Measurements from ENCODE around the gene ROCK2. TPM values are rescaled to one million over a fixed set of nuclear protein-coding genes. Genes with fewer than 3 reads are reported as not detected.

The ROCK2 gene
- total and polyA plus RNA-seq, 9 of the 15 experiments (the other 6 are each of a cell fraction or from before 2014, with no cell fraction given), result 4.9 to 30.6 (median 14.3) TPM

DNA sequence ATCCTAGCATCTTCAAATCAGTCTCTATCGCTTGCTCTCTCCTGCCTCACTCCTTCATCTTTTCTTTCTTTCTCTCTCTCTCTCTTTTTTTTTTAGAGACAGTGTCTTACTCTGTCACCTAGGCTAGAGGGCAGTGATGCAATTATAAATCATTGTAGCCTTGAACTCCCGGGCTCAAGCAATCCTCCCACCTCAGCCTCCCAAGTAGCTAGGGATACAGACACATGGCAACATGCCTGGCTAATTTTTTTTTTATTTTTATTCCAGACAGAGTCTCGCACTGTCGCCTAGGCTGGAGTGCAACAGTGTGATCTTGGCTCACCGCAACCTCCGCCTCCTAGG is 199.7 kb downstream of the ROCK2 start:
- 21% methylated on average over 6 of the region's 6 CpGs for WGBS (ENCODE audit: insufficient coverage, low coverage, missing lambda C conversion rate)
- Histone ChIP-seq H3K79me2 (ENCODE audit: control insufficient read depth, insufficient read depth, low read length) (no peaks in the 10 kb centered on the region), H3K4me3 (no peak overlapping the region), H4K20me1 (replicated peaks; ENCODE audit: control insufficient read depth, insufficient read depth, low read length) (no peaks in the 10 kb centered on the region), H3K9me3 (replicated peaks; ENCODE audit: control insufficient read depth, insufficient read depth, low read depth, low read length) (0 out of 2 replicates have a peak, but pooled peaks cover 4% of the 10 kb centered on the region), H3K9me1 (ENCODE audit: control insufficient read depth, insufficient read depth, low read length) (no peaks in the 10 kb centered on the region), H3K4me1 (replicated peaks in 1 of 2; ENCODE audit: control insufficient read depth in 2 of 2, insufficient read depth in 2 of 2, low read length in 2 of 2) (no peaks in the 10 kb centered on the region), H3K27me3 (ENCODE audit: control insufficient read depth in 2 of 2, insufficient read depth in 2 of 2, low read length in 2 of 2) (peaks cover 8 to 54% of the 10 kb centered on the region in 2 experiments), H2AFZ (ENCODE audit: low read depth, low read length) (no peak overlapping the region), H3K9ac (ENCODE audit: insufficient read depth in 1 of 2, low read depth in 2 of 2, low read length in 2 of 2) (no peak overlapping the region), H3K4me2 (ENCODE audit: insufficient read depth, low read length) (no peak overlapping the region), H3K36me3 (ENCODE audit: control insufficient read depth, insufficient read depth, low read length) (no peaks in the 10 kb centered on the region), H3K27ac (ENCODE audit: extremely low read depth, low read depth, low read length) (no peak overlapping the region)
- in situ Hi-C loops (cut with MboI) (loop anchor here (25.0 kb wide), 1 partner anchor 268 kb away; no protein-coding TSS in a partner anchor), intact Hi-C loops (cut with micrococcal nuclease) (no loop called here)
- FAIRE-seq (no peak), ATAC-seq (peak; percentile 57), DNase-seq (ENCODE audit: extremely low read depth in 1 of 4, low spot score in 3 of 4) (no peak)
- ChIA-PET POLR2A (interaction anchor here (2.3 kb wide), 1 partner anchor 12 kb away, joined by 7 read pairs; a partner anchor contains a TSS), CTCF (ENCODE audit: low intra/inter-chr PET ratio) (interaction anchor here (0.6 kb wide), 2 partner anchors 150 to 610 kb away, joined by 3 to 4 read pairs; no protein-coding TSS in a partner anchor)
- no TSS peak for BruUV-seq (replicated peaks)
- TF ChIP-seq CEBPG (CRISPR knock-in tag; IDR thresholded peaks at IDR 0.05), result no peak
- TF ChIP-seq CEBPG (tag; conservative IDR thresholded peaks at IDR 0.05 in 1 of 2, IDR thresholded peaks at IDR 0.05 in 1 of 2), result peak in 1 of 2 experiments; percentile 49; a peak in 2 of 4 replicates
- TF ChIP-seq ZNF668 (CRISPR knock-in tag; IDR thresholded peaks at IDR 0.05), result no peak
- TF ChIP-seq, protein P1, sequence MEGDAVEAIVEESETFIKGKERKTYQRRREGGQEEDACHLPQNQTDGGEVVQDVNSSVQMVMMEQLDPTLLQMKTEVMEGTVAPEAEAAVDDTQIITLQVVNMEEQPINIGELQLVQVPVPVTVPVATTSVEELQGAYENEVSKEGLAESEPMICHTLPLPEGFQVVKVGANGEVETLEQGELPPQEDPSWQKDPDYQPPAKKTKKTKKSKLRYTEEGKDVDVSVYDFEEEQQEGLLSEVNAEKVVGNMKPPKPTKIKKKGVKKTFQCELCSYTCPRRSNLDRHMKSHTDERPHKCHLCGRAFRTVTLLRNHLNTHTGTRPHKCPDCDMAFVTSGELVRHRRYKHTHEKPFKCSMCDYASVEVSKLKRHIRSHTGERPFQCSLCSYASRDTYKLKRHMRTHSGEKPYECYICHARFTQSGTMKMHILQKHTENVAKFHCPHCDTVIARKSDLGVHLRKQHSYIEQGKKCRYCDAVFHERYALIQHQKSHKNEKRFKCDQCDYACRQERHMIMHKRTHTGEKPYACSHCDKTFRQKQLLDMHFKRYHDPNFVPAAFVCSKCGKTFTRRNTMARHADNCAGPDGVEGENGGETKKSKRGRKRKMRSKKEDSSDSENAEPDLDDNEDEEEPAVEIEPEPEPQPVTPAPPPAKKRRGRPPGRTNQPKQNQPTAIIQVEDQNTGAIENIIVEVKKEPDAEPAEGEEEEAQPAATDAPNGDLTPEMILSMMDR (IDR thresholded peaks at IDR 0.05 in 2 of 3, conservative IDR thresholded peaks at IDR 0.05 in 1 of 3; ENCODE audit: insufficient read depth in 2 of 3, low read depth in 1 of 3, low read length in 3 of 3), result peak in 1 of 3 experiments; percentile 22; a peak in 2 of 6 replicates
- TF ChIP-seq DMBX1 (CRISPR knock-in tag; IDR thresholded peaks at IDR 0.05; ENCODE audit: borderline replicate concordance), result no peak
- TF ChIP-seq, protein P2, sequence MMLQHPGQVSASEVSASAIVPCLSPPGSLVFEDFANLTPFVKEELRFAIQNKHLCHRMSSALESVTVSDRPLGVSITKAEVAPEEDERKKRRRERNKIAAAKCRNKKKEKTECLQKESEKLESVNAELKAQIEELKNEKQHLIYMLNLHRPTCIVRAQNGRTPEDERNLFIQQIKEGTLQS (IDR thresholded peaks at IDR 0.05), result 0 out of 2 replicates have a peak, but pooled peaks have one; percentile 33
- TF ChIP-seq, protein P2 (CRISPR knock-in tag; conservative IDR thresholded peaks at IDR 0.05), result no peak
- no peak for TF ChIP-seq SRSF3 (IDR thresholded peaks at IDR 0.05; ENCODE audit: insufficient read depth, low read length)
- 0 out of 4 replicates have a peak, but pooled peaks of 1 of the 2 experiments have one; percentile 17 for TF ChIP-seq RAD21 (CRISPR knock-in tag; conservative IDR thresholded peaks at IDR 0.05 in 1 of 2, IDR thresholded peaks at IDR 0.05 in 1 of 2)
- no peak for TF ChIP-seq ARID2 (IDR thresholded peaks at IDR 0.05)
